IPS-NIHi11 (cell line): ENCODE data around the gene OR2H1.

Source experiments
- DNase-seq: peaks from one replicate; pipeline ENCODE4 v3.0.0; 2012; ENCODE audit warnings: mixed read lengths, low spot score

The OR2H1 gene

GRCh38 chr6:29483735-29484134 is 26.8 kb downstream of the OR2H1 start:
- no peak for DNase-seq

DNA sequence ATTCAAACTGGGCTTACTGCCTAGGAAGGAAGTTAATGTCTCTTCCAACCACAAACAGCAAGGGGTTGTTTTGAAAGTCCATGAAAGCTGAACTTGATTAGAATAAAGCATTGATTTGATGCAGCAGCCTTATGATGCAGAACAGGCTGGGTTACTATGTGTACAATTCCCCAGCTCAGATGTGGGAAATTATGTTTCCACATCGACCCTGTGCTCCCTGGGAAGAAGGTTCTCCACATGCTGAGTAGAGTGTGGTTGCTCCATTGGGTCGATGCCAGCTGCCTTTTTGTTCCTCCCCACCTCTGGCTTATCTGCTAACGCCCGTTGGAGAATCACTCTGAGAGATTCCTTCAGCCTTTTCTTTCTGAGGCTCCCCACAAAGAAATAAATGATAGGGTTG is 29.6 kb downstream of the OR2H1 start:
- DNase-seq: no peak

GRCh38 chr6:29487131-29487530 is 30.2 kb downstream of the OR2H1 start:
- no peak for DNase-seq

DNA sequence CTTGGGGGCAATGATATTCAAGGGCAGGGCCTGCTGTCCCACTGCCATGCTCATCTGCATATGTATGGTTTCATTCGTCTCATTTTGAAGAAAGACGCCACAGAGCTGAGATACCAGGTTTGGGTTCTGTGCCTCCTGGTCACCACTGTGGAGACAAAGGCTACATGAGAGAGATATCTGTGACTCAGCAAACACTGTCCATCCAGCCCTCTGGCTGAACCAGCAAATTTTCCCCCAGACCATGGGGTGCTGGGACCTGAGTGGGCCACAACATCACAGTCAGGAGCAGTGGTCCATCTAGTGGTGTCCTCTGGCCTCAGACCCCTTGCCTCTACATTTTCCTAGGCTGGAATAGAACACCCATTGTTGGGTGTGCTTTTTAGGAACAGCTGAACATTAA is 30.7 kb downstream of the OR2H1 start, which contains the start of gene MAS1L:
Gene MAS1L, minus strand, starts transcription at position 297 of the 400 bp plus-strand sequence. Its CDS starts 54 bp downstream, at position 243.
- no peak for DNase-seq

DNA sequence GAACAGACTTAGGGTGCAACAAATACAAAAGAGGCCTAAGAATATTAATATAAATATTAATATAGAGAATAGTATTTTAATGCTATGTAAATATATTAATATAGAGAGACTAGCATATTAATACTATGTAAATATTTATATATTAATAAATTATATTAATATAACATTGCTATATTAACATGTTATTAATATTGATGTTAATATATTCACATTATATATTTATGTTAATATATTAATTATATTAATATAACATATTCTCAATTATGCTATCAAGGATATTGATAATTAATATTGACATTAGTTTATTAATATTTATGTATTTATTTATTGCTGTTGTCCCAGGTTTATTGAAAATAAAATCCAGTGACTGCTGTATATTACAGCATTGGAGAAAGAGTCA is 31.9 kb downstream of the OR2H1 start:
- no peak for DNase-seq

GRCh38 chr6:29489286-29489685 is 32.3 kb downstream of the OR2H1 start:
- no peak for DNase-seq

GRCh38 chr6:29490055-29490454 is 33.1 kb downstream of the OR2H1 start:
- DNase-seq: no peak

- no peak for DNase-seq
Observed at GRCh38 chr6:29490552-29490951, 33.6 kb downstream of the OR2H1 start.

- no peak for DNase-seq
Observed at GRCh38 chr6:29491574-29491973, 34.6 kb downstream of the OR2H1 start.

DNA sequence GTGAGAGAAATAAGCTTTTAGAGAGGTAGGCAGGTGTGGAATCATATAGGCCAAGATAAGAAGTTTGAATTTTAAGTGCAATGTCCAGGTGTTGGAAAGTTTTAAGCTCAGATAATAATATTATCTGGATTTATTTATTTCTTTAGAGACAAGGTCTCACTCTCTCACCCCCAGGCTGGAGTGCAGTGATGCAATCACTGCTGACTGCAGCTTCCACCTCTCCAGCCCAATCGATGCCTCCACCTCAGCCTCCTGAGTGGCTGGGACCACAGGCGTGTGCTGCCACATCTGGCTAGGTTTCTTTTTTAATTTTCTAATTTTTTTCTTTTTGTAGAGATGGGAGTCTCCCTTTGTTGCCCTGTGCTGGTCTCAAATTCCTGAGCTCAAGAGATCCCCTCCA is 36.3 kb downstream of the OR2H1 start:
- DNase-seq: no peak

- DNase-seq: no peak
Observed at GRCh38 chr6:29494131-29494530, 37.2 kb downstream of the OR2H1 start.

DNA sequence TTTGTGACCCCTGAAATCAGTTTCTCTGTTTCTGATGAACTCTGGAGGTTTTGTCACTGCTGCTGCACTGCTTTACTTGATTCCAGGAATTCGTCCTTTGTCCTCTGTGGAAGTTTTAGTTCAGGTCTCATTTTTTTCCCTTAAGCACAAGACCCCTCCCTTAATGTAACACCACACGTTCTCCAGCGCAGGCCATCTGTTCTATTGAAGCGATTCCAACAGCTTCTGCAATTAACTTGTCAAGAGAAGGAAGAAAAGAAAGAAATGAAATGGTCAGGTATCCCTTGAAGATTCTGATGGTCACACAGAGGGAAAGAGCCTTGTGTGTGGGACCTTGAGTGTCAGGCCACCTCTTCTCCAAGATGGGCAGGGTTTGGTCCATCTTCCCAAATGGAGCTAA is 38.6 kb downstream of the OR2H1 start:
- no peak for DNase-seq

GRCh38 chr6:29496961-29497360 is 40.0 kb downstream of the OR2H1 start:
- DNase-seq: no peak

DNA sequence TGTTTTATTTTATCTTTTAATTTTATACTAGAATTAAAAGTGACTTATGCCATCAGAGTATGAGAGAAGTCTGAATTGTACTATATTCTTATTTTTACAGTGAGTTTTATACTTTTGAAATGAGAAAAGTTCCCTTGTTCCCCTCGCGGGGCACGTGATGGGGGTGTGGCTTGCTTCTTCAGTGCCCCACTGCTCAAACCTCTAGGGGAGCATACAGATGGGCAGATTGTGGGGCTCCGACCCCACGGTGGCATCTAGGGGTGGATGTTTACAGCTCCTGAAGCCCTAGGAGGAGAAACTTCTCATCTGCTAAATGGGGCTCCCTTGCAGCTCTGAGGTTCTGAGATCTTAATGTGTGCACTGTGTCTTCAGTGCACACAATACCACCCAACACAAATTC is 42.7 kb downstream of the OR2H1 start:
- DNase-seq: no peak

DNA sequence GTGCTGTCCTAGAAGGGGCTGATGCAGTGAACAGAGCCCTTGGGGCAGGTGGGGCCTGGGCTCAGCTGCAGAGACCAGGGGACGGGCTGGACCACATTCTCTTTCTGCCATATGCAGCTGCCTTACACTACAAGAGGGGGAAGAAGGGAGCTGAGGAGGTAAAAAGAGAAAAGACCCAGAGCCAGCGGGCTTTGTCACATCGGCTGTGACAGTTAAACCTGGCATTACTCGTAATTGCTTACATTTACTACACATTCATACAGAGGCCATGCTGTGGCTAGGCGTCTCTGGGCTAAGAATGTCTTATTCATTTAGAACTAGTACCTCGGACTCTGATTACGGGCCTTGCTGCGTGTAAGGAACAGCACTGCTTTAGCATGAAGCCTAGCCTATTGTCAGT is 43.6 kb downstream of the OR2H1 start:
- no peak for DNase-seq

GRCh38 chr6:29501106-29501505 is 44.2 kb downstream of the OR2H1 start:
- no peak for DNase-seq

DNA sequence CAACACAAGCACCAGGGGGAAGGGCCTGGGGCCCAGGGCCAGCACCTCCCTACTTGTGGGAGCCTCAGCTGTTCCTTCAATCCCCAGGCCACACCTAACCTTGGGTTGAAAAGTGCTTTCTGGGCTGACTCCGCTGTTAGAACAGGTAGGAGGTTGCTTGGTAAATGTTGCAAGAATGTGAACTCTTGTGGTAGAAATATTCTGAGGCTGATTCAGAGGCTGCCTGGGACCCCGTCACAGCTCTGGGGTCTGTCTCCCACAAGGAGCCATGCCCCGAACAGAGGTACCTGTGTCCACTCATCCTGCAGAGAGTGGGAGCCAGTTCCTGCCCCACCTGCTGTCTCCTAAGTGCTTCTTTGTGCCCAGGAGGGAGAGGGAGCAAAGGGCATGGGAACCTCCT is 45.2 kb downstream of the OR2H1 start:
- DNase-seq: no peak

DNA sequence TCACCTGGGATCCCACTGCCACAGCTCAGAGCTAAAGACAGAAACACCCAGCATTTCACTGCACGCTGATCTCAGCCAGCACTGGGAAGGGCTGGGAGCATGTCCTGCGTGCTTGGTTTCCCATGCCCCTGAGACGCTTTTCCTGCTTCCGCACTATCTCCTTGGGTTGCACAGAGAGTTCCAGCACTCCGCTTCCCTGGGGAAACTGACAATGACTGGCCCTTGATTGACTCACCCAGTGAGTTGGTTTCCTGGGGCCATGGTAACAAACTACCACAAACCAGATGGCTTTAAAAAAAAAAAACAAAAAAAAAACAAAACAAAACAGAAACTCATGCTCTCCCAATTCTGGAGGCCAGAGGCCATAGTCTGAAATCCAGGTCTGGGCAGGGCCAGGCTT is 45.6 kb downstream of the OR2H1 start:
- DNase-seq: no peak

GRCh38 chr6:29504961-29505360 is 48.0 kb downstream of the OR2H1 start:
- DNase-seq: no peak

DNA sequence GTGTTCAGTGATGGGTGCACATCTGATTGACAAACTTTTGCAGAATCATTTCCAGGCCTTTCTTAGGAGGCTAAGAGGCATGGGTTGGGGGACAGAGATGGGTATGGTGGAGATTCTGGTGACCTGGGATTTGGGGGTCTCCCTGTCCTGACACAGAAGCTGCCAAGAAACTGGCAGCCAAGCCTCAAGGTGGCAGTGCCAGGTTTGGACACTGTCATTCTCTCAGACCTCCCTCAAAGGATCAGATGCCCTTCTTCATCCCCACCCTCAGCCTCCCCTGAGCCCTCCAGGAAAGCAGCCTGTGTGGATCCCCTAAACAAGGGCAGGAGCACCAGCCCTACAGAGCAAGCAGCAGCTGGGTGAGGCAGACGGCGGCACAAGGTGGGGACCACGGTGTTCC is 48.9 kb downstream of the OR2H1 start:
- no peak for DNase-seq

DNA sequence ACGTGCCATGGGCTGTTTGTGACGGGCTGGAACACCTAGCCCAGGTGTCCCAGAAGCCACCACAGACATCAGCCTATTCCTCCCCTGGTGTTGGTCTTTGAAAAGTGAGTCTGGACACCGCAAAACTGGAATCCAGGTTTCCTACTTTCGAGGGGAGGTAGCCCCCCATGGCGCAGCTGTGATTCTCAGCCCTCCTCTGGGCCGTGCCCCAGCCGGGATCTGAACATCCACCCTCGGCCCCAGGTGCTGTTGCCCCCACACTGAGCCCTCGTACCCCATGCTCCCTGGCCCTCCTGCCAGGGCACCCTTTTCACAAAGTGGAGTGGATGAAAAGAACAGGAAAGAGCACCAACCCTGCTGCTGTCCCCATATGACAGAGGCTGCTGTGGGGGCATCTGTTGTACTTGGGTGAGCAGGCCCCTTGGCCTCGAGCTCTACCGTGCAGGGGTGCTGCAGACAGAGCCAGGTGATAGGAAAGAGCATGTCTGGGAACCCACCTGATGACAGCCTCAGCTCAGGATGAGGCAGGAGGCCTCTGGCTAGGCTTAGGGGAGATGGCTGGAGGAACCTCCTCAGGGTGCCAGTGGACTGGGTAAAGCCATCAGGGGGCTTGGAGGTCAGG is 49.6 kb downstream of the OR2H1 start:
- DNase-seq: no peak

- no peak for DNase-seq
Observed at GRCh38 chr6:29507319-29507718, 50.4 kb downstream of the OR2H1 start.

GRCh38 chr6:29509239-29509638 is 52.3 kb downstream of the OR2H1 start:
- no peak for DNase-seq

GRCh38 chr6:29509711-29510110 is 52.8 kb downstream of the OR2H1 start:
- DNase-seq: no peak

DNA sequence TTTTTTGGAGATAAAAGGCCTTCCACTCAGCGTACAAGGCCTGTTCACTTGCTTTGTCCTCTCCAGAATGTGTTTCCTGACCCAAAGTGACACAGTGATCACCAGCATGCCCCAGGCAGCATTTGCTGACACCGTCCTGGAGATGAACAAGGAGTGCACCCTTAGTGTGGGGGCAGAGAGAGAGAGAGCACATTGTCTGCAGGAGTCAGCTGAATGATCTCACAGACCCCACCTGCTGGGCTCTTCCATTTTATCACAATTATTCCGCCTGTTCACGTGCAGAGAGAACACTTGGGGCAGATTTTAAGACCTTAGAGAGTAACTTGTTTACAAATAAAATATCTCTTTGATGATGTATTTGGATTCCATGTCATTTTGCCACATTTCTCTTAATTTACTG is 53.2 kb downstream of the OR2H1 start:
- peak; percentile 37 for DNase-seq
